ENCODE data around the gene EFNA5.

Gene EFNA5

GRCh38 chr5:107603349-107603748 lies 67.4 kb downstream of the EFNA5 start:
- DNase-seq (ENCODE audit: low read depth): no peak

- no peak for DNase-seq (ENCODE audit: low read depth)
Observed at GRCh38 chr5:107602896-107603295, 67.8 kb downstream of the EFNA5 start.

GRCh38 chr5:107601076-107601475 lies 69.7 kb downstream of the EFNA5 start:
- DNase-seq (ENCODE audit: low read depth): no peak

GRCh38 chr5:107598958-107599357 lies 71.8 kb downstream of the EFNA5 start:
- DNase-seq (ENCODE audit: low read depth): no peak

GRCh38 chr5:107597803-107598202 lies 72.9 kb downstream of the EFNA5 start:
- DNase-seq (ENCODE audit: low read depth): no peak

GRCh38 chr5:107597247-107597646 lies 73.5 kb downstream of the EFNA5 start:
- DNase-seq (ENCODE audit: low read depth): no peak

- DNase-seq (ENCODE audit: low read depth): no peak
Observed at GRCh38 chr5:107594253-107595045, 76.3 kb downstream of the EFNA5 start.

GRCh38 chr5:107593009-107593408 lies 77.7 kb downstream of the EFNA5 start:
- DNase-seq (ENCODE audit: low read depth): no peak

GRCh38 chr5:107592515-107592914 lies 78.2 kb downstream of the EFNA5 start:
- no peak for DNase-seq (ENCODE audit: low read depth)

GRCh38 chr5:107590686-107591085 lies 80.1 kb downstream of the EFNA5 start:
- no peak for DNase-seq (ENCODE audit: low read depth)

- DNase-seq (ENCODE audit: low read depth): no peak
Observed at GRCh38 chr5:107589520-107590193, 81.1 kb downstream of the EFNA5 start.

GRCh38 chr5:107582625-107583024 lies 88.1 kb downstream of the EFNA5 start:
- DNase-seq (ENCODE audit: low read depth): no peak

- DNase-seq (ENCODE audit: low read depth): no peak
Observed at GRCh38 chr5:107580889-107581820, 89.6 kb downstream of the EFNA5 start.

- DNase-seq (ENCODE audit: low read depth): no peak
Observed at GRCh38 chr5:107578051-107578635, 92.6 kb downstream of the EFNA5 start.

GRCh38 chr5:107577394-107577950 lies 93.3 kb downstream of the EFNA5 start:
- no peak for DNase-seq (ENCODE audit: low read depth)

- no peak for DNase-seq (ENCODE audit: low read depth)
Observed at GRCh38 chr5:107576736-107577393, 93.9 kb downstream of the EFNA5 start.

GRCh38 chr5:107576155-107576554 lies 94.6 kb downstream of the EFNA5 start:
- DNase-seq (ENCODE audit: low read depth): no peak

- DNase-seq (ENCODE audit: low read depth): no peak
Observed at GRCh38 chr5:107574287-107574686, 96.5 kb downstream of the EFNA5 start.

- DNase-seq (ENCODE audit: low read depth): no peak
Observed at GRCh38 chr5:107572715-107573368, 97.9 kb downstream of the EFNA5 start.

Measured in HS-27A (cell line).